COLO668 (cell line): Measurements from ENCODE around the gene PDGFA.

ENCODE experiments used
- DNase-seq: peaks from one replicate; lab custom pipeline; 2025; ENCODE audit not compliant: unreplicated experiment; lab: John Stamatoyannopoulos, UW

PDGFA gene

GRCh38 chr7:475951-476441, 43.6 kb downstream of the PDGFA start:
- no peak for DNase-seq

GRCh38 chr7:475425-475728, 44.3 kb downstream of the PDGFA start:
- no peak for DNase-seq

GRCh38 chr7:474605-475424, 44.8 kb downstream of the PDGFA start:
- DNase-seq: no peak

GRCh38 chr7:473870-474604, 45.6 kb downstream of the PDGFA start:
- no peak for DNase-seq

GRCh38 chr7:473211-473734, 46.4 kb downstream of the PDGFA start:
- no peak for DNase-seq

- no peak for DNase-seq
Measured at GRCh38 chr7:472640-472957, 47.0 kb downstream of the PDGFA start.

GRCh38 chr7:471866-472639, 47.6 kb downstream of the PDGFA start:
- DNase-seq: no peak

- DNase-seq: no peak
Measured at GRCh38 chr7:471191-471865, 48.3 kb downstream of the PDGFA start.

- DNase-seq: no peak
Measured at GRCh38 chr7:469563-469961, 50.1 kb downstream of the PDGFA start.

GRCh38 chr7:468681-469562, 50.7 kb downstream of the PDGFA start:
- DNase-seq: no peak

- no peak for DNase-seq
Measured at GRCh38 chr7:467856-468545, 51.6 kb downstream of the PDGFA start.

GRCh38 chr7:467393-467828, 52.2 kb downstream of the PDGFA start:
- DNase-seq: no peak

GRCh38 chr7:466465-467191, 53.0 kb downstream of the PDGFA start:
- DNase-seq: no peak

- no peak for DNase-seq
Measured at GRCh38 chr7:465710-466400, 53.8 kb downstream of the PDGFA start.

- DNase-seq: no peak
Measured at GRCh38 chr7:464454-465401, 54.9 kb downstream of the PDGFA start.

- no peak for DNase-seq
Measured at GRCh38 chr7:463817-464453, 55.7 kb downstream of the PDGFA start.

GRCh38 chr7:463362-463781, 56.3 kb downstream of the PDGFA start:
- no peak for DNase-seq
